ENCODE results near the gene RHBDD3. TPM values are rescaled to one million over a fixed set of nuclear protein-coding genes. Genes with fewer than 3 reads are reported as not detected.

Gene RHBDD3
- total and polyA plus RNA-seq, 2 donors (not counting 1 experiment from before 2014, with no cell fraction given): 11.9 to 12.5 TPM

DNA sequence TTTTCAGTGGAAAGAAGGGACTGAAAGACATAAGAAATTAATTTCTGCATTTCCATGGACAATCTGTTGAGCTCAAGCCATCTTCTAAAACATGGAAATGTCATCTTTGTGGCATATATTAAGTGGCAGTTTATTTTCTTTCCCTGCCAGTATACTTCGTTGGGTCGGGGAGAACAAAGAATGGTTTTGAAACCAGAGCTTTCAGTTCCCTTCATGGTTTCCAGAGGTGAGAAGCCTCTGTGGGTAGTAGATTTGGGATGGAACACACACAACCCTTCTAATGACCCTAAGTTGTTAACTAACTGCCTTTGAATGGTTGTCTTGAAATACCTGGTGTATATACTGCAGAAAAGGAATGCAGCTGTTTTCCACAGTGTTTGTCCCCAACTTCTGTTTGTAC lies 21.1 kb upstream of the RHBDD3 start:
- Histone ChIP-seq H4K20me1 (ENCODE audit: control insufficient read depth, insufficient read depth, low read length, poor library complexity, severe bottlenecking) (peaks cover 87% of the 10 kb centered on the region), H2AFZ (ENCODE audit: insufficient read depth, low read depth, low read length, poor library complexity, severe bottlenecking) (no peak overlapping the region), H3K9me3 (ENCODE audit: control extremely low read depth in 1 of 3, control insufficient read depth in 2 of 3, insufficient read depth in 1 of 3, low read length in 2 of 3) (no peaks in the 10 kb centered on the region), H3K4me2 (replicated peaks; ENCODE audit: low read depth, low read length, poor library complexity, severe bottlenecking) (no peak overlapping the region), H3K9ac (ENCODE audit: low read length) (no peak overlapping the region), H3K27me3 (replicated peaks in 1 of 4; ENCODE audit: control extremely low read depth in 1 of 4, control insufficient read depth in 3 of 4, insufficient read depth in 4 of 4, low read length in 3 of 4) (no peaks in the 10 kb centered on the region), H3K79me2 (ENCODE audit: control insufficient read depth, insufficient read depth, low read length) (peaks cover 21% of the 10 kb centered on the region), H3K4me3 (ENCODE audit: control extremely low read depth in 1 of 5, extremely low read depth in 1 of 5, insufficient read depth in 1 of 5, low read depth in 2 of 5, low read length in 4 of 5) (no peak overlapping the region), H3K4me1 (ENCODE audit: control insufficient read depth in 2 of 2, insufficient read depth in 2 of 2, low read length in 2 of 2) (no peaks in the 10 kb centered on the region), H3K27ac (ENCODE audit: low read length in 2 of 2) (no peak overlapping the region), H3K36me3 (replicated peaks in 1 of 2; ENCODE audit: control extremely low read depth in 1 of 2, control insufficient read depth in 1 of 2, extremely low read depth in 1 of 2, insufficient read depth in 2 of 2, low read length in 1 of 2) (peaks cover 12 to 90% of the 10 kb centered on the region in 2 experiments)
- H3K9me3 Mint-ChIP-seq (ENCODE audit: insufficient read depth): no peaks in the 10 kb centered on the region
- H3K4me3 Mint-ChIP-seq: no peak overlapping the region
- WGBS (ENCODE audit: insufficient coverage): no CpG with 5 or more reads among the region's 2 CpGs
- intact Hi-C loops (cut with micrococcal nuclease): no loop called here
- TF ChIP-seq, protein P1, sequence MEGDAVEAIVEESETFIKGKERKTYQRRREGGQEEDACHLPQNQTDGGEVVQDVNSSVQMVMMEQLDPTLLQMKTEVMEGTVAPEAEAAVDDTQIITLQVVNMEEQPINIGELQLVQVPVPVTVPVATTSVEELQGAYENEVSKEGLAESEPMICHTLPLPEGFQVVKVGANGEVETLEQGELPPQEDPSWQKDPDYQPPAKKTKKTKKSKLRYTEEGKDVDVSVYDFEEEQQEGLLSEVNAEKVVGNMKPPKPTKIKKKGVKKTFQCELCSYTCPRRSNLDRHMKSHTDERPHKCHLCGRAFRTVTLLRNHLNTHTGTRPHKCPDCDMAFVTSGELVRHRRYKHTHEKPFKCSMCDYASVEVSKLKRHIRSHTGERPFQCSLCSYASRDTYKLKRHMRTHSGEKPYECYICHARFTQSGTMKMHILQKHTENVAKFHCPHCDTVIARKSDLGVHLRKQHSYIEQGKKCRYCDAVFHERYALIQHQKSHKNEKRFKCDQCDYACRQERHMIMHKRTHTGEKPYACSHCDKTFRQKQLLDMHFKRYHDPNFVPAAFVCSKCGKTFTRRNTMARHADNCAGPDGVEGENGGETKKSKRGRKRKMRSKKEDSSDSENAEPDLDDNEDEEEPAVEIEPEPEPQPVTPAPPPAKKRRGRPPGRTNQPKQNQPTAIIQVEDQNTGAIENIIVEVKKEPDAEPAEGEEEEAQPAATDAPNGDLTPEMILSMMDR (IDR thresholded peaks at IDR 0.05): no peak
- TF ChIP-seq EZH2 (IDR thresholded peaks at IDR 0.05; ENCODE audit: borderline replicate concordance, insufficient read depth, low read depth, low read length, poor library complexity, severe bottlenecking): no peak
- no peak for ATAC-seq (ENCODE audit: low read depth)
- CTCF ChIA-PET: no interaction called here
- POLR2A ChIA-PET: no interaction called here
- no peak for DNase-seq
- no peak overlapping the region for H3K27ac Mint-ChIP-seq
- H3K27me3 Mint-ChIP-seq: no peaks in the 10 kb centered on the region
- H3K4me1 Mint-ChIP-seq: peaks cover 2% of the 10 kb centered on the region

DNA sequence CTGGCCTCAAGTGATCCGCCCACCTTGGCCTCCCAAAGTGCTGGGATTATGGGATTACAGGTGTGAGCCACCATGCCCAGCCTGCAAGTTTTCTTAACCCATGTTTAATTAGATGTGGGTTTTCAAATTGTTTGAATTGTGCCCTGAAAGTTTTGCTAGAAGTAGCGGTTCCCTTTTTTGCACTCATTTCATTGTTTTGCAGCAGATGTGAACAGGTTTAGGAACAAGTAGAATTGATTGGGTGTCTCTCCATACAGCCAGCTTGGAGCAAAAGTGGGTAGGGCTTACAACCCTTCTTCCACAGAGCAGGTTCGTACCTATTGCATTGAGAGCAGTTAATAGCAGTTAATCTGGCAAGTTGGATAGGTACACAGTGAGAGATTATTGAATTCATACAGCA lies 16.4 kb upstream of the RHBDD3 start:
- intact Hi-C loops (cut with micrococcal nuclease): no loop called here
- H3K4me1 ChIP-seq (ENCODE audit: control insufficient read depth in 2 of 2, insufficient read depth in 2 of 2, low read length in 2 of 2): no peaks in the 10 kb centered on the region
- H3K4me3 ChIP-seq (ENCODE audit: control extremely low read depth in 1 of 5, extremely low read depth in 1 of 5, insufficient read depth in 1 of 5, low read depth in 2 of 5, low read length in 4 of 5): no peak overlapping the region
- Mint-ChIP-seq H3K4me1 (peaks cover 2% of the 10 kb centered on the region), H3K27me3 (no peaks in the 10 kb centered on the region), H3K4me3 (no peak overlapping the region), H3K27ac (no peak overlapping the region), H3K9me3 (ENCODE audit: insufficient read depth) (no peaks in the 10 kb centered on the region)
- ChIA-PET POLR2A (no interaction called here), CTCF (no interaction called here)
- TF ChIP-seq, protein P1 (IDR thresholded peaks at IDR 0.05): no peak
- TF ChIP-seq EZH2 (IDR thresholded peaks at IDR 0.05; ENCODE audit: borderline replicate concordance, insufficient read depth, low read depth, low read length, poor library complexity, severe bottlenecking): no peak
- H3K27me3 ChIP-seq (replicated peaks in 1 of 4; ENCODE audit: control extremely low read depth in 1 of 4, control insufficient read depth in 3 of 4, insufficient read depth in 4 of 4, low read length in 3 of 4): no peaks in the 10 kb centered on the region
- H2AFZ ChIP-seq (ENCODE audit: insufficient read depth, low read depth, low read length, poor library complexity, severe bottlenecking): no peak overlapping the region
- H3K4me2 ChIP-seq (replicated peaks; ENCODE audit: low read depth, low read length, poor library complexity, severe bottlenecking): no peak overlapping the region
- peaks cover 12 to 76% of the 10 kb centered on the region in 2 experiments for H3K36me3 ChIP-seq (replicated peaks in 1 of 2; ENCODE audit: control extremely low read depth in 1 of 2, control insufficient read depth in 1 of 2, extremely low read depth in 1 of 2, insufficient read depth in 2 of 2, low read length in 1 of 2)
- DNase-seq: no peak
- H3K9me3 ChIP-seq (ENCODE audit: control extremely low read depth in 1 of 3, control insufficient read depth in 2 of 3, insufficient read depth in 1 of 3, low read length in 2 of 3): no peaks in the 10 kb centered on the region
- H3K9ac ChIP-seq (ENCODE audit: low read length): no peak overlapping the region
- no peak overlapping the region for H3K27ac ChIP-seq (ENCODE audit: low read length in 2 of 2)
- peaks cover 43% of the 10 kb centered on the region for H3K79me2 ChIP-seq (ENCODE audit: control insufficient read depth, insufficient read depth, low read length)
- no peak for ATAC-seq (ENCODE audit: low read depth)
- 100% methylated on average over 1 of the region's 3 CpGs for WGBS (ENCODE audit: insufficient coverage)
- peaks cover 79% of the 10 kb centered on the region for H4K20me1 ChIP-seq (ENCODE audit: control insufficient read depth, insufficient read depth, low read length, poor library complexity, severe bottlenecking)

Data from B cell (primary cell).